Stimulated activated CD8-positive, alpha-beta memory T cell treated with anti-CD3 and anti-CD28 coated beads, Interleukin-4, amount 100 ng/mL, for 24 hours (primary cell): ENCODE results near the gene CALCOCO2.
A peak's percentile ranks its signal among the peaks of the same experiment; 100 is the strongest.

Experiments used
- DNase-seq: peaks from one replicate; pipeline ENCODE4 v3.0.0-alpha.2; 2020; ENCODE audit warnings: low read depth

CALCOCO2 gene

GRCh38 chr17:48873696-48874443 lies 43.0 kb downstream of the CALCOCO2 start:
- no peak for DNase-seq

- peak; percentile 18 for DNase-seq
Observed at GRCh38 chr17:48878920-48879898, 48.4 kb downstream of the CALCOCO2 start.

- DNase-seq, result no peak
Observed at GRCh38 chr17:48882272-48882671, 51.4 kb downstream of the CALCOCO2 start.

GRCh38 chr17:48883171-48883570 lies 52.3 kb downstream of the CALCOCO2 start:
- no peak for DNase-seq

- DNase-seq, result no peak
Observed at GRCh38 chr17:48890086-48890485, 59.3 kb downstream of the CALCOCO2 start.

- no peak for DNase-seq
Observed at GRCh38 chr17:48892940-48893645, 62.3 kb downstream of the CALCOCO2 start.

- no peak for DNase-seq
Observed at GRCh38 chr17:48893646-48894508, 63.0 kb downstream of the CALCOCO2 start.

GRCh38 chr17:48894886-48895285 lies 64.1 kb downstream of the CALCOCO2 start:
- no peak for DNase-seq

GRCh38 chr17:48901241-48901640 lies 70.4 kb downstream of the CALCOCO2 start:
- DNase-seq, result no peak

GRCh38 chr17:48903401-48903800 lies 72.6 kb downstream of the CALCOCO2 start:
- DNase-seq, result no peak

GRCh38 chr17:48904428-48904827 lies 73.6 kb downstream of the CALCOCO2 start:
- DNase-seq, result no peak

- no peak for DNase-seq
Observed at GRCh38 chr17:48905987-48906515, 75.2 kb downstream of the CALCOCO2 start.

- DNase-seq, result no peak
Observed at GRCh38 chr17:48907713-48908046, 76.8 kb downstream of the CALCOCO2 start.

- peak; percentile 82 for DNase-seq
Observed at GRCh38 chr17:48908047-48908843, 77.4 kb downstream of the CALCOCO2 start, which contains the start of gene UBE2Z. Gene UBE2Z, plus strand, starts transcription at chr17:48908407. Its CDS starts 97 bp downstream, at chr17:48908504.

GRCh38 chr17:48908853-48909394 lies 78.1 kb downstream of the CALCOCO2 start:
- DNase-seq, result peak; percentile 93

GRCh38 chr17:48909783-48910182 lies 78.9 kb downstream of the CALCOCO2 start:
- DNase-seq, result no peak

- DNase-seq, result no peak
Observed at GRCh38 chr17:48910370-48910769, 79.5 kb downstream of the CALCOCO2 start.

- DNase-seq, result no peak
Observed at GRCh38 chr17:48912476-48912875, 81.6 kb downstream of the CALCOCO2 start.
